Activated naive CD4-positive, alpha-beta T cell treated with anti-CD3 and anti-CD28 coated beads for 36 hours (primary cell): ENCODE measurements around the gene SLITRK2. TPM values are rescaled to one million over a fixed set of nuclear protein-coding genes. Genes with fewer than 3 reads are reported as not detected.

Experiments used
- CTCF ChIA-PET: fragments of 350-600 bp; sonication (Branson Sonifier 250); formaldehyde crosslinking; loops from one replicate; lab custom pipeline; 2021; ENCODE audit warnings: antibody characterized with exemption; lab: Charles Lee
- DNase-seq: peaks from one replicate; pipeline ENCODE4 v3.0.0-alpha.2; 2020
- H3K27ac Mint-ChIP-seq: one replicate; pipeline ENCODE4 v1.8.0; 2021; ENCODE audit warnings: mild to moderate bottlenecking, mixed read lengths
- H3K27me3 Mint-ChIP-seq: one replicate; pipeline ENCODE4 v1.8.0; 2021; ENCODE audit warnings: low read depth, mixed read lengths
- H3K36me3 Mint-ChIP-seq: one replicate; pipeline ENCODE4 v1.8.0; 2021; ENCODE audit warnings: low read depth, mixed read lengths
- H3K4me1 Mint-ChIP-seq: one replicate; pipeline ENCODE4 v1.8.0; 2021; ENCODE audit warnings: low read depth, mixed read lengths
- H3K4me3 Mint-ChIP-seq: one replicate; pipeline ENCODE4 v1.8.0; 2021; ENCODE audit warnings: mild to moderate bottlenecking, moderate library complexity, mixed read lengths
- H3K9me3 Mint-ChIP-seq: one replicate; pipeline ENCODE4 v1.8.0; 2021; ENCODE audit warnings: mixed read lengths
- intact Hi-C: fragments of 100-400 bp; cut with micrococcal nuclease; formaldehyde crosslinking; loops from one replicate; pipeline ENCODE4 v1.15.1; 2023
- total RNA-seq, 2 experiments: library from RNA; stranded (reverse); gene quantifications; one replicate each; pipeline ENCODE4 v1.2.3, GENCODE V29; 2021

The SLITRK2 gene
- total RNA-seq: not detected

DNA sequence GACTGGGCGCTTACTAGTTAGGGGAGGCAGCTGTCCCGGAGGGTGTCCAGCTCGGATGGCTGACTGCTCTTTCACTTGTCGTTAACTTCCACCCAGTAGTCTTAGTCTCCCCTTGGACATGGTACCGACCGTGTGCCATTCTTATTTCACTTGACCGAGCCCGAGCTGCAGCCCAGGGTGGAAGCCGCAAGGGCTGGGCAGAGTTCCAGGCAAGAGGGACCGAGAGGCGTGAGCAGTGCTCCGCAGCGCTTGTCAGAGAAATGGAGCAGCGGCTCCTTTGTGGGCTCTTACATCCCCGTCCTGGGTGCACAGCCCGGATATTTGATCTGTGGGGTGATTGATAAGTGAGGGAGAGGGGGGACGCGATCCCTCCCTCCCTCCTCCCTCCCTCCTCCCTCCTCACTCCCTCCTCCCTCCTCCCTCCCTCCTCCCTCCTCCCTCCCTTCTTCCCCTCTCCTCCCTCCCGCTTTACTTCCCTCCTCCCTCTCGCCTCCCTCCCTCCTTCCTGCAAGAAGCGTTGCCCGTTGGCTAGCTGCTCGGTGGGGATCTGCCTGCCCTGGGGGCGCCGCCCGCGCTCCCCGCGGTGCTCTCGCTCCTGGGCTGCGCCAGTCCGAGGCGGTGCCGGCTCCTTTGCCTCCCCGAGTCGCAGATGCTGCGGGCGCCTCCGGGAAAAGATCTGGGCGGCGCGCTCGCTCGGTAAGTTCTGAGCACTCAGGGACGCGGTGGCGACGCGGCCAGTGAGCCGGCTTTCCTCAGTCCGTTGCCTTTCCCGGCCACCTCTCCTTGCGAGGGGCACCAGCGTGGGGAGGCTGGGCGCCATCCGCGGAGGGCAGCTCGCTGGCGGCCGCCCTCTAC, at the start of gene SLITRK2:
TSS of gene SLITRK2 (plus strand) at position 499 of the 855 bp plus-strand sequence. CDS start 4,597 bp downstream, outside the sequence.
- Mint-ChIP-seq H3K9me3 (no peaks in the 10 kb centered on the region), H3K36me3 (no peaks in the 10 kb centered on the region), H3K4me3 (no peak within 1 kb of the TSS), H3K27ac (no peak within 1 kb of the TSS), H3K27me3 (peaks cover 33% of the 10 kb centered on the region), H3K4me1 (no peaks in the 10 kb centered on the region)
- CTCF ChIA-PET: no interaction called here
- intact Hi-C loops: no loop called here
- no peak for DNase-seq

- Mint-ChIP-seq H3K9me3 (peaks cover 2% of the 10 kb centered on the region), H3K4me1 (no peaks in the 10 kb centered on the region), H3K36me3 (no peaks in the 10 kb centered on the region), H3K4me3 (no peak overlapping the region), H3K27ac (no peak overlapping the region), H3K27me3 (no peaks in the 10 kb centered on the region)
- CTCF ChIA-PET: no interaction called here
- no peak for DNase-seq
- intact Hi-C loops: no loop called here
These were observed 44.6 kb upstream of the SLITRK2 start for GRCh38 chrX:145773006-145773405.

DNA sequence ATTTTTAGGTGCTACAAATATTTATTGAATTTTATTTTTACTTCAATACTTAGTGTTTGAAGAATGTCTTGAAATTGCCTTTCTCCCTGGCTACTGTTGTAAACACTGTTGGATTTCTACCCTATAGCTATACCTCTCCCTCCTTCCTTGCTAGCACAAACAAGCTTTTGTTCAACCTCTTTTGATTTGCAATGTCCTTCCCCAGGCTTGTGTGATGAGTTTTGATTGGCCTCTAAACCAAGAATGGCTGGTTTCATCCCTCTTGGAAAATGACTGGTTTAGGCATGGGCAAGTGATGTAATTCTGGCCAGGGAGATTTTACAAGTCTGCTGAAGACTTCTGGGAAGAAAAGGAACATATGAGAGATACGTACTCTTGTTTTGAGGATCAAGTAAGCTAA, 25.3 kb upstream of the SLITRK2 start:
- H3K4me3 Mint-ChIP-seq: no peak overlapping the region
- no peaks in the 10 kb centered on the region for H3K36me3 Mint-ChIP-seq
- CTCF ChIA-PET: no interaction called here
- H3K4me1 Mint-ChIP-seq: no peaks in the 10 kb centered on the region
- intact Hi-C loops: no loop called here
- no peaks in the 10 kb centered on the region for H3K27me3 Mint-ChIP-seq
- no peak overlapping the region for H3K27ac Mint-ChIP-seq
- H3K9me3 Mint-ChIP-seq: no peaks in the 10 kb centered on the region
- no peak for DNase-seq

- CTCF ChIA-PET: no interaction called here
- Mint-ChIP-seq H3K27me3 (no peaks in the 10 kb centered on the region), H3K4me1 (no peaks in the 10 kb centered on the region), H3K9me3 (no peaks in the 10 kb centered on the region), H3K4me3 (no peak overlapping the region), H3K27ac (no peak overlapping the region), H3K36me3 (no peaks in the 10 kb centered on the region)
- DNase-seq: no peak
- intact Hi-C loops: no loop called here
These were observed 14.1 kb upstream of the SLITRK2 start for GRCh38 chrX:145803508-145803907.

DNA sequence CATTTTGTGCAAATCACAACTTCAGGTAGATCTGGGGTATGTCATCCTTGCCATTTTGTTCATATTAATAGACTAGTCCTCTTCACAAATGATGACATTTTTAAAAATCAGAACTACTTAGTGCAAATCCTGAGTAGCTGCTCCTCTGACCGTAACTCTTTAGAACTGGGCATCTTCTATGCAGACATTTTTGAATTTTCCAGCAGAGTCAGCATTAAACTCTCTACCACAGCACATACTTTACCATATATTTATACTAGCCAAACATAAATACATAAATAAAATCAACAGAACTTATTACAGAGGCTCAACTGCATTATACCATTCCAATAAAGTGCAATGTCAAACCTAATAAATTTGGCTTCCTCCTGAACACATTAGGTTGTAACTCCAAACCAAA, 4.5 kb upstream of the SLITRK2 start:
- Mint-ChIP-seq H3K27me3 (peaks cover 14% of the 10 kb centered on the region), H3K4me3 (no peak overlapping the region), H3K27ac (no peak overlapping the region), H3K4me1 (no peaks in the 10 kb centered on the region), H3K9me3 (no peaks in the 10 kb centered on the region), H3K36me3 (no peaks in the 10 kb centered on the region)
- CTCF ChIA-PET: no interaction called here
- no peak for DNase-seq
- intact Hi-C loops: no loop called here

DNA sequence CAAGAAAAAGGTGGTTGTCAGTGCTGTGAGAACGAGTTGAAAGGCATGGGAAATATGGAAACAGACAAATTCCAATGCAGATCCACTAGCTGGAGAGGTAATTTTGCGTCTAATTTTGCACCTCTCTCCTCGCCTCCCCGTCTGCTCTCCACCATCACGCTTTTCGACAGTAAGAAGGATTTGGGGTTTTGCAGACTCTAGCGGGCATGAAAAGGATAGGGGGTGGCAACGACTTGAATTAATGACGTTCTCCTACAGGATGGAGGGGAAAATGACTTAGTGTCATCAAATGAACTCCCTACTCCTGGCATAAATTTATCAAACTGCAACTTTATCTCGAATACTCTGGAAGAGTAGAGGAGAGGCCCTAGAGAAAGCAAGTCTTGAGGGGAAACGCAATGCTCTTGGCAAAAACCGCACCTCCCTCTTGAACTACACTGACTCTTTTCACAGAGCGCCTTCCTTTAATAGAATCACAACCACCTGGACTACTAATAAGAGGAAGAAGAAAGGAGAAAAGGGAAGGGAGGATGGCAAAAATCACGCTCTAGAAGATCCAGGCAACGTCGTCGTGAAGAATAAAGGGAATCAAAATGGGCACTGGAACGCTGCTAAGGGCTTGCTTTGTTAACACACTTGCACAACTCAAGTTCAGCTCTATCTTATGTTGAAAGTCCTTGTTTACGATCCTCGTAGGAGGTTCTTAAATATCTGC, 871 bp upstream of the SLITRK2 start:
- Mint-ChIP-seq H3K4me1 (no peaks in the 10 kb centered on the region), H3K36me3 (no peaks in the 10 kb centered on the region), H3K27ac (no peak overlapping the region), H3K27me3 (peaks cover 28% of the 10 kb centered on the region), H3K4me3 (no peak overlapping the region), H3K9me3 (no peaks in the 10 kb centered on the region)
- no peak for DNase-seq
- intact Hi-C loops: no loop called here
- CTCF ChIA-PET: no interaction called here

DNA sequence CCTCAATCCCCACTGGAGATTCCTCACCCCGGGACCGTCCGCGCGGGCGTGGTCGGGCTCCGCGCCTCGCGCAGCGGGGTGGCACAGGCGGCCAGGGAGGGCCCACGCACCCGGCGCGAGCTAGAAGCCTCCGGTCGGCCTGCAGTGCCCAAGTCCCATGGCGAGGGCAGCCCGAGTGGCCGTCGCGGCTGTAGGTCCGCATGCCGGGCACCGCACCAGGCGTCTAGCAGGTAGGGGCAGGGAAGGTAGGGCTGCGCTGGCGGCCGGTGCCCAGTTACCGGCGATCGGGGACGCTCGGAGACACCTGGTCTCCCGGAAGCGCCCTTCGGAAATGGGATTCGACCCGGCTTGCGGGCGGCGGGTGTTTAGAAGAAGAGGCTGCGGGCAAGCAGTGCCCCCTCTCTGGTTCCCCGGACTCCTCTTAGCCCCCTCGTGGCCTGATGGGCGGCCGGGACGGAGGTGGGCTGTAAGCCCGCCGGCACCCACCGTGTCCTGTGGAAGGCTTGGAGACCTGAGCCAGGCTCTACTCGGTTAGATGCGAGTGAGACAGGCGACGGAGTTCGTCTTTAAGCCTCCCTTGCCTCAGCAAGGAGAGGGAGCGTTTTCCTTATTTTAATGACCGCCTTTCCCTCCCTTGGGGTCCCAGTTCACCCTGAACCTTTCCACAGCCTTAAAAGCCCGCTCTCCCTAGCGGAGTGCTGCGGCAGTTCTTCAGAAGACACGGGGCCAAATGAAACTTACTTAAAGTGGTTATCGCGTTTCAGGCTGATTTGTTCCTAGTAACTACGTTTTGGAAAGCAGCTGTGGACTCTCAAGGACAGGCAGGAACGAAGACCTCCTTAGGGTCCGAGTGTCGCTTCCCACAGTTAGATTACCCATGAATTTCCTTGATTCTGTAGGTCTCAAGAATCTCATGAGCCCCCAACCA, 821 bp downstream of the SLITRK2 start:
- DNase-seq: no peak
- no peaks in the 10 kb centered on the region for H3K4me1 Mint-ChIP-seq
- peaks cover 40% of the 10 kb centered on the region for H3K27me3 Mint-ChIP-seq
- no peak overlapping the region for H3K27ac Mint-ChIP-seq
- no peaks in the 10 kb centered on the region for H3K9me3 Mint-ChIP-seq
- CTCF ChIA-PET: no interaction called here
- no peak overlapping the region for H3K4me3 Mint-ChIP-seq
- intact Hi-C loops: no loop called here
- no peaks in the 10 kb centered on the region for H3K36me3 Mint-ChIP-seq

- Mint-ChIP-seq H3K9me3 (no peaks in the 10 kb centered on the region), H3K27ac (no peak overlapping the region), H3K36me3 (no peaks in the 10 kb centered on the region), H3K4me1 (no peaks in the 10 kb centered on the region), H3K4me3 (no peak overlapping the region), H3K27me3 (peaks cover 38% of the 10 kb centered on the region)
- no peak for DNase-seq
- CTCF ChIA-PET: no interaction called here
- intact Hi-C loops: no loop called here
These were observed 3.2 kb downstream of the SLITRK2 start for GRCh38 chrX:145820825-145821224.

DNA sequence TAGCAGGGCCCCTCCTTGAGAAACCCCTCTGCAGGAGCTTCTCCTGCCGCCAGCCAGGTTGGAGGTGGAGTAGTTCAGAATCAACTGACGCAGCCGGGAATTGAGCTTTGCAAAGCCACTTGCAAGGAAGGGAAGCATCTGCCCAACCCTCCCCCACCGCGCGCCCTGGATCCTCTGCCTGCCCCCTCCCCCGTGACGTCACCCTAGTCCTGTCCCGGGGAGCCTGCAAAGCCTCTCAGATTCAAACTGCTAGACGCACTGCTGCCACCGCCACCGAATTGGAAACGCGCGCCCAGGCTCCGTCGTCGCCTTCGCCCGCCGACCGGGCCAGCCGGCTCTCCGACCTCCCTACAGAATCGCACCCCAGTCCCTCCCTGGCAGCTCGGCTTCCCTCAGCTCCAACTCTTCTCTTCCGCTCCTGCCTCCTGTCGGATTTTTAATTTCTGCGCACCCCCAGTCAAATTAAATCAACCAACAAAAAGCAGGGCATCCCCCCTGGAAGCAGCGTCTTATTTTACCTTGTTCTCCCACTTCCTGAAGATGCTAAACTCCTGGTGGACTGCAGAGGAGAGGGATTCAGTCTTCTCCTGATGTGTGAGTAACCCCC, 3.8 kb downstream of the SLITRK2 start:
- Mint-ChIP-seq H3K4me1 (no peaks in the 10 kb centered on the region), H3K27me3 (peaks cover 35% of the 10 kb centered on the region), H3K27ac (no peak overlapping the region), H3K9me3 (no peaks in the 10 kb centered on the region), H3K4me3 (no peak overlapping the region), H3K36me3 (no peaks in the 10 kb centered on the region)
- DNase-seq: no peak
- intact Hi-C loops: no loop called here
- CTCF ChIA-PET: no interaction called here

GRCh38 chrX:145821898-145822571, 4.4 kb downstream of the SLITRK2 start:
- Mint-ChIP-seq H3K36me3 (no peaks in the 10 kb centered on the region), H3K4me1 (no peaks in the 10 kb centered on the region), H3K27ac (no peak overlapping the region), H3K4me3 (no peak overlapping the region), H3K9me3 (no peaks in the 10 kb centered on the region), H3K27me3 (peaks cover 29% of the 10 kb centered on the region)
- intact Hi-C loops: no loop called here
- CTCF ChIA-PET: no interaction called here
- no peak for DNase-seq

DNA sequence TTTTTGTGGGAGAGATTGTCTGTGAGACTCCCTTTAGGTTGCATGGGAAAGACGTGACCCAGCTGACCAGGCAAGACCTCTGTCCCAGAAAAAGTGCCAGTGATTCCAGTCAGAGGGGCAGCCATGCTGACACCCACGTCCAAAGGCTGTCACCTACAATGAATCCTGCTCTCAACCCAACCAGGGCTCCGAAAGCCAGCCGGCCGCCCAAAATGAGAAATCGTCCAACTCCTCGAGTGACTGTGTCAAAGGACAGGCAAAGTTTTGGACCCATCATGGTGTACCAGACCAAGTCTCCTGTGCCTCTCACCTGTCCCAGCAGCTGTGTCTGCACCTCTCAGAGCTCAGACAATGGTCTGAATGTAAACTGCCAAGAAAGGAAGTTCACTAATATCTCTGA, 5.5 kb downstream of the SLITRK2 start:
- no peaks in the 10 kb centered on the region for H3K9me3 Mint-ChIP-seq
- H3K36me3 Mint-ChIP-seq: no peaks in the 10 kb centered on the region
- H3K27ac Mint-ChIP-seq: no peak overlapping the region
- H3K27me3 Mint-ChIP-seq: peaks cover 26% of the 10 kb centered on the region
- CTCF ChIA-PET: no interaction called here
- intact Hi-C loops: no loop called here
- H3K4me1 Mint-ChIP-seq: no peaks in the 10 kb centered on the region
- no peak overlapping the region for H3K4me3 Mint-ChIP-seq
- no peak for DNase-seq
